GM23248 (cell line): Measurements from ENCODE around the gene TENT4B. TPM values are rescaled to one million over a fixed set of nuclear protein-coding genes. Genes with fewer than 3 reads are reported as not detected.
"Not testable (repeated sequence)": the region's sequence is repeated elsewhere in the genome, so short reads cannot be mapped to it uniquely, and the experiment has no call there.

Experiments used
- DNase-seq: peaks from one replicate; pipeline ENCODE4 v3.0.0-alpha.2; 2015
- H2AFZ ChIP-seq: fragments of 200-600 bp; sonication (generic); 2 replicates; pipeline ENCODE4 v1.6.1; 2016; ENCODE audit warnings: antibody characterized with exemption
- H3F3A ChIP-seq: fragments of 200-600 bp; sonication (generic); 2 replicates; pipeline ENCODE4 v1.6.1; 2016; ENCODE audit warnings: mild to moderate bottlenecking, antibody characterized with exemption, mixed run types; ENCODE audit not compliant: insufficient read depth
- H3K27ac ChIP-seq: fragments of 200-600 bp; sonication (generic); 2 replicates; pipeline ENCODE4 v1.5.1; 2016; ENCODE audit warnings: mild to moderate bottlenecking
- H3K27me3 ChIP-seq: fragments of 200-600 bp; sonication (generic); replicated peaks from 2 replicates; pipeline ENCODE4 v1.6.1; 2016; ENCODE audit warnings: mild to moderate bottlenecking; ENCODE audit not compliant: insufficient read depth
- H3K36me3 ChIP-seq: fragments of 200-600 bp; sonication (generic); 2 replicates; pipeline ENCODE4 v1.6.1; 2016; ENCODE audit warnings: low read depth, mild to moderate bottlenecking
- H3K4me1 ChIP-seq: fragments of 200-600 bp; sonication (generic); 2 replicates; pipeline ENCODE4 v1.6.1; 2016; ENCODE audit warnings: mild to moderate bottlenecking; ENCODE audit not compliant: insufficient read depth
- H3K4me2 ChIP-seq: fragments of 200-600 bp; sonication (generic); one replicate; pipeline ENCODE4 v1.6.1; 2016; ENCODE audit warnings: mild to moderate bottlenecking; ENCODE audit not compliant: unreplicated experiment
- H3K4me3 ChIP-seq: fragments of 200-600 bp; sonication (generic); 2 replicates; pipeline ENCODE4 v1.5.1; 2016; ENCODE audit warnings: mild to moderate bottlenecking
- H3K79me2 ChIP-seq: fragments of 200-600 bp; sonication (generic); 2 replicates; pipeline ENCODE4 v1.6.1; 2016; ENCODE audit warnings: mild to moderate bottlenecking; ENCODE audit not compliant: insufficient read depth
- H3K9ac ChIP-seq: fragments of 200-600 bp; sonication (generic); 2 replicates; pipeline ENCODE4 v1.6.1; 2016; ENCODE audit warnings: mild to moderate bottlenecking
- H3K9me2 ChIP-seq: fragments of 200-600 bp; sonication (generic); 2 replicates; pipeline ENCODE4 v1.6.1; 2016; ENCODE audit warnings: mixed run types, mild to moderate bottlenecking, moderate library complexity; ENCODE audit not compliant: insufficient read depth
- H3K9me3 ChIP-seq: fragments of 200-600 bp; sonication (generic); one replicate; pipeline ENCODE4 v1.6.1; 2017; ENCODE audit warnings: low read depth
- H4K20me1 ChIP-seq: fragments of 200-600 bp; sonication (generic); 2 replicates; pipeline ENCODE4 v1.6.0; 2016; ENCODE audit not compliant: insufficient read depth
- EZH2 ChIP-seq: fragments of 200-600 bp; sonication (generic); IDR thresholded peaks from 2 replicates; pipeline ENCODE4 v1.6.1; 2018; ENCODE audit warnings: antibody characterized with exemption, mild to moderate bottlenecking; ENCODE audit not compliant: insufficient read depth, poor library complexity, severe bottlenecking
- EZH2phosphoT487 ChIP-seq: fragments of 200-600 bp; sonication (generic); IDR thresholded peaks from 2 replicates; pipeline ENCODE4 v1.6.1; 2018; ENCODE audit warnings: antibody characterized with exemption, moderate library complexity, mild to moderate bottlenecking, low read depth; ENCODE audit not compliant: insufficient read depth
- whole genome bisulfite sequencing, 2 experiments: methylation state at CpG; one replicate each; pipeline ENCODE4 v1.1.6; 2015 to 2017; ENCODE audit warnings: low lambda C conversion rate in 2 of 2, low coverage in 1 of 2; ENCODE audit errors: missing lambda C conversion rate in 2 of 2; 5-methylcytosine and 5-hydroxymethylcytosine counted together
- in situ Hi-C: fragments of 300-500 bp; cut with MboI; formaldehyde crosslinking; loops from 2 replicates; pipeline ENCODE4 v1.15.0; 2020
- polyA plus RNA-seq: library from polyadenylated mRNA; unstranded; fragments of >200 nt; fragmentation: Nextera tagmentation; extraction: Ambion mirVana; gene quantifications from 2 replicates; pipeline ENCODE4 v1.2.1, GENCODE V29; 2016
- total RNA-seq: library from RNA; depleted of rRNA; stranded (reverse); fragments of >200 nt; shearing (Covaris generic); gene quantifications from 2 replicates; pipeline ENCODE4 v1.2.3, GENCODE V29; 2014

Gene TENT4B
- total and polyA plus RNA-seq, 2 experiments from 2014 or later = 7.4 to 12.6 TPM

- TF ChIP-seq EZH2 (no peak), EZH2phosphoT487 (no peak)
- Histone ChIP-seq H3K27me3 (no peaks in the 10 kb centered on the region), H3K27ac (no peak overlapping the region), H4K20me1 (peaks cover under 1% of the 10 kb centered on the region; the same call in 1 of the 2 replicates), H3K9me2 (no peaks in the 10 kb centered on the region), H3K79me2 (peaks cover 100% of the 10 kb centered on the region), H3K4me1 (peaks cover 34% of the 10 kb centered on the region), H3K9ac (no peak overlapping the region), H3K36me3 (no peaks in the 10 kb centered on the region), H2AFZ (no peak overlapping the region), H3K4me3 (no peak overlapping the region), H3K4me2 (no peak overlapping the region), H3F3A (peaks cover 17% of the 10 kb centered on the region), H3K9me3 (no peaks in the 10 kb centered on the region)
- in situ Hi-C loops = no loop called here
- DNase-seq = no peak
- WGBS, 2 experiments = 98 to 100% methylated on average over 2 of the region's 2 CpGs
Observed at GRCh38 chr16:50165473-50165872, 12.4 kb downstream of the TENT4B start.

GRCh38 chr16:50166511-50167500 lies 13.7 kb downstream of the TENT4B start:
- DNase-seq = peak; percentile 29
- Histone ChIP-seq H3K36me3 (no peaks in the 10 kb centered on the region), H3K9me2 (no peaks in the 10 kb centered on the region), H3K9ac (no peak overlapping the region), H3K4me3 (no peak overlapping the region), H3K79me2 (peaks cover 100% of the 10 kb centered on the region), H4K20me1 (no peaks in the 10 kb centered on the region; the same call in 1 of the 2 replicates), H3K4me2 (peak overlapping the region; percentile 13), H2AFZ (no peak overlapping the region), H3K27ac (0 out of 2 replicates have a peak overlapping the region, but pooled peaks have one; percentile 9), H3F3A (peaks cover 6% of the 10 kb centered on the region), H3K4me1 (peaks cover 21% of the 10 kb centered on the region), H3K27me3 (no peaks in the 10 kb centered on the region), H3K9me3 (no peaks in the 10 kb centered on the region)
- TF ChIP-seq EZH2 (no peak), EZH2phosphoT487 (no peak)
- in situ Hi-C loops = no loop called here
- 62 to 68% methylated on average over 9 of the region's 9 CpGs for WGBS, 2 experiments

- H3K4me3 ChIP-seq = no peak overlapping the region
- no peaks in the 10 kb centered on the region for H3K27me3 ChIP-seq
- H3K4me2 ChIP-seq = peak overlapping the region; percentile 13
- H3K36me3 ChIP-seq = no peaks in the 10 kb centered on the region
- H3K9me2 ChIP-seq = no peaks in the 10 kb centered on the region
- peaks cover 5% of the 10 kb centered on the region for H3F3A ChIP-seq
- TF ChIP-seq EZH2 (no peak), EZH2phosphoT487 (no peak)
- H3K9ac ChIP-seq = no peak overlapping the region
- H3K4me1 ChIP-seq = peaks cover 19% of the 10 kb centered on the region
- no peaks in the 10 kb centered on the region for H3K9me3 ChIP-seq
- 71 to 78% methylated on average over 7 of the region's 7 CpGs for WGBS, 2 experiments
- in situ Hi-C loops = no loop called here
- DNase-seq = no peak
- peaks cover 1% of the 10 kb centered on the region; the same call in 1 of the 2 replicates for H4K20me1 ChIP-seq
- no peak overlapping the region for H2AFZ ChIP-seq
- H3K79me2 ChIP-seq = peaks cover 100% of the 10 kb centered on the region
- no peak overlapping the region for H3K27ac ChIP-seq
Observed at GRCh38 chr16:50167556-50167955, 14.4 kb downstream of the TENT4B start.

DNA sequence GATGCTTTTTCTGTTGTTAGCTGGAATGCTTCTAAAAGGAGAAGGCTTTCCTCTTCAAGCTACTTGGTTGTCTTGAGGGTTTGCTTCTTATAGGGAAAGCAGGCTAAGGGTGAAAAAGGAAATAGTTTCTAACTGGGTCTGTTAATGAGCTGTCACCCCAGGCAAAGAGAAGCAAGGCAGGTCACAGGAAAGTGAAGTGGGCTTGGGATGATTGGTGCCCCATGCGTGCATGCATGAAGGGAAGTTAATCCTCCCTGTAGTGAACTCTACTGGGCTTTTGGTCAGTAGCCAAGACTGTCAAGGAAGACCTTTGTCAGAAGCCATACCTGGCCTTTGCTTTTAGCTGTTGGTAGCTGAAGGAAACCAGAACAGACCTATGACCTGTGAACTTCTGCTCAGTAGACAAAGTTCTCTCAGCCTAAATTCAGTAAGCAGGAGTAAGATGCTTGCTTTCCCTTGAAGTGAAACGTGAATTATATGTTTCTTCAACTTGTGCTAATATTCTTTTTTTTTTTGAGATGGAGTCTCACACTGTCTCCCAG lies 16.5 kb downstream of the TENT4B start:
- TF ChIP-seq EZH2phosphoT487 = no peak
- TF ChIP-seq EZH2 = no peak
- H3K4me2 ChIP-seq = no peak overlapping the region
- no peaks in the 10 kb centered on the region for H3K36me3 ChIP-seq
- no peak overlapping the region for H3K4me3 ChIP-seq
- no peak for DNase-seq
- H3K27me3 ChIP-seq = no peaks in the 10 kb centered on the region
- H2AFZ ChIP-seq = no peak overlapping the region
- WGBS, 2 experiments = 96 to 98% methylated on average over 2 of the region's 2 CpGs
- H3K4me1 ChIP-seq = peaks cover 19% of the 10 kb centered on the region
- in situ Hi-C loops = no loop called here
- no peaks in the 10 kb centered on the region for H3K9me3 ChIP-seq
- no peak overlapping the region for H3K27ac ChIP-seq
- 0 out of 2 replicates have a peak, but pooled peaks cover 4% of the 10 kb centered on the region for H4K20me1 ChIP-seq
- H3F3A ChIP-seq = 0 out of 2 replicates have a peak, but pooled peaks cover 4% of the 10 kb centered on the region
- peaks cover 100% of the 10 kb centered on the region for H3K79me2 ChIP-seq
- H3K9me2 ChIP-seq = no peaks in the 10 kb centered on the region
- no peak overlapping the region for H3K9ac ChIP-seq

GRCh38 chr16:50171773-50172172 lies 18.7 kb downstream of the TENT4B start:
- H3K27me3 ChIP-seq, H3K4me3 ChIP-seq, H3K27ac ChIP-seq, H3K9me2 ChIP-seq, H3K9ac ChIP-seq, H3K36me3 ChIP-seq, H4K20me1 ChIP-seq, in situ Hi-C loops, H3F3A ChIP-seq, H3K4me2 ChIP-seq, H2AFZ ChIP-seq, H3K9me3 ChIP-seq, DNase-seq: not testable (repeated sequence)
- Histone ChIP-seq H3K79me2 (peaks cover 100% of the 10 kb centered on the region), H3K4me1 (peaks cover 12% of the 10 kb centered on the region)
- whole genome bisulfite sequencing, 2 experiments = 37 to 44% methylated on average over 4 of the region's 4 CpGs
